Uterus (tissue), 2 donors: ENCODE measurements around the gene SRCAP.

Experiments
- CTCF ChIP-seq, 4 experiments: fragments of 200-600 bp in 2 of 4; fragments of 450-650 bp in 2 of 4; sonication (generic) in 2 of 4; IDR thresholded peaks; one replicate each; pipeline ENCODE4 v1.5.1; 2016 to 2019; ENCODE audit warnings: antibody characterized with exemption in 4 of 4, mild to moderate bottlenecking in 2 of 4, moderate library complexity in 1 of 4
- POLR2A ChIP-seq, 2 donors: fragments of 450-650 bp; IDR thresholded peaks; one replicate each; pipeline ENCODE4 v1.6.1; 2016; ENCODE audit warnings: antibody characterized with exemption in 2 of 2, mild to moderate bottlenecking in 1 of 2, moderate library complexity in 1 of 2

DNA sequence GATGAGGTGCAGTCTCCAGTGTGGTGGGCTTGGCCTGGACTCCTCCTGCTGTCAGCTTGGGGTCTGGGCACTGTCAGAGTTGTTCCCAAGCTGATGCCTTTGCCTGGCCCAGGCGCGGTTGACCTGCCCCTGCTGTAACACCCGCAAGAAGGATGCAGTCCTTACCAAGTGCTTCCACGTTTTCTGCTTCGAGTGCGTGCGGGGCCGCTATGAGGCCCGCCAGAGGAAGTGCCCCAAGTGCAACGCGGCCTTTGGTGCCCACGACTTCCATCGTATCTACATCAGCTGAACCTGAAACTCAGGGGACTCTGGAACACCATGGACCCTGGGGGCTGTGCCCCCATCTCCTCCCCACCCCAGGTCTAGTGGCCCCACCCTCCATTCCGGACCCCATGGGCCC is 74.9 kb downstream of the SRCAP start:
- no peak for TF ChIP-seq CTCF (IDR thresholded peaks at IDR 0.05)
- TF ChIP-seq POLR2A (IDR thresholded peaks at IDR 0.05), result no peak
